A549 treated with GW870086 at 1 μM for 4 hours (cell line): ENCODE data around the gene ZNF586. TPM values are rescaled to one million over a fixed set of nuclear protein-coding genes. Genes with fewer than 3 reads are reported as not detected.

Experiments
- total RNA-seq: library from RNA; stranded (reverse); fragments of 200-300 nt; extraction: Qiagen RNA extraction; gene quantifications from 5 replicates; pipeline ENCODE4 v1.2.3, GENCODE V29; 2022; ENCODE audit warnings: low read depth

ZNF586 gene
- 5.1 to 7.2 TPM (median 6.6 TPM) in 5 replicates for total RNA-seq

GRCh38 chr19:57769345-57770131 is at the start of gene ZNF586:
ZNF586 (plus strand) TSS chr19:57769676; CDS start chr19:57769843, 167 bp downstream.

GRCh38 chr19:57746580-57747471 is 22.6 kb upstream of the ZNF586 start, which contains the start of gene ZNF776:
ZNF776 (plus strand) TSS chr19:57746815; CDS start chr19:57747059, 244 bp downstream.

GRCh38 chr19:57814505-57815246 is 45.2 kb downstream of the ZNF586 start, which contains the start of gene ZNF552:
ZNF552 (minus strand) TSS chr19:57814913; CDS start chr19:57814743, 170 bp downstream.

GRCh38 chr19:57830071-57830602 is 60.7 kb downstream of the ZNF586 start, which contains the start of gene ZNF587B:
ZNF587B (plus strand) TSS chr19:57830299; CDS start chr19:57830529, 230 bp downstream.

Other genes starting within 250 kb of the ZNF586 start
- 1.5 to 2.1 TPM (median 1.8 TPM) in 5 replicates for gene ZNF549, start 242.3 kb upstream of the ZNF586 start, total RNA-seq
- gene ZNF550, start 209.8 kb upstream of the ZNF586 start, total RNA-seq = 3.0 to 4.3 TPM (median 3.8 TPM) in 5 replicates
- gene ZNF416, start 190.8 kb upstream of the ZNF586 start, total RNA-seq = 3.4 to 5.5 TPM (median 4.7 TPM) in 5 replicates
- gene ZIK1, start 185.5 kb upstream of the ZNF586 start, total RNA-seq = not detected in 5 replicates
- gene ZNF530, start 169.8 kb upstream of the ZNF586 start, total RNA-seq = 4.2 to 5.6 TPM (median 4.8 TPM) in 5 replicates
- gene ZNF134, start 155.4 kb upstream of the ZNF586 start, total RNA-seq = 8.8 to 12.1 TPM (median 9.3 TPM) in 5 replicates
- 5.1 to 6.8 TPM (median 6.0 TPM) in 5 replicates for gene ZNF211, start 136.5 kb upstream of the ZNF586 start, total RNA-seq
- not detected in 5 replicates for gene ZSCAN4, start 100.7 kb upstream of the ZNF586 start, total RNA-seq
- gene ZNF551, start 87.7 kb upstream of the ZNF586 start, total RNA-seq = 4.8 to 5.6 TPM (median 5.0 TPM) in 5 replicates
- gene ZNF154, start 60.5 kb upstream of the ZNF586 start, total RNA-seq = not detected in 5 replicates
- 0.69 to 1.1 TPM (median 1.0 TPM) in 5 replicates for gene ZNF671, start 42.1 kb upstream of the ZNF586 start, total RNA-seq
- 5.0 to 7.4 TPM (median 5.3 TPM) in 5 replicates for gene ZNF776, start 22.9 kb upstream of the ZNF586 start, total RNA-seq
- gene ZNF552, start 45.2 kb downstream of the ZNF586 start, total RNA-seq = 4.0 to 6.7 TPM (median 5.4 TPM) in 5 replicates
- 6.8 to 9.3 TPM (median 8.4 TPM) in 5 replicates for gene ZNF587B, start 60.6 kb downstream of the ZNF586 start, total RNA-seq
- gene ZNF587, start 80.2 kb downstream of the ZNF586 start, total RNA-seq = 5.2 to 6.7 TPM (median 6.6 TPM) in 5 replicates
- gene ZNF814, start 119.4 kb downstream of the ZNF586 start, total RNA-seq = 1.4 to 4.4 TPM (median 2.6 TPM) in 5 replicates
- 2.8 to 4.6 TPM (median 4.2 TPM) in 5 replicates for gene ZNF417, start 146.9 kb downstream of the ZNF586 start, total RNA-seq
- gene ZNF418, start 165.7 kb downstream of the ZNF586 start, total RNA-seq = 0.70 to 1.8 TPM (median 1.1 TPM) in 5 replicates
- gene ZNF256, start 178.0 kb downstream of the ZNF586 start, total RNA-seq = 1.0 to 1.4 TPM (median 1.3 TPM) in 5 replicates
- not detected in 5 replicates for gene C19orf18, start 204.9 kb downstream of the ZNF586 start, total RNA-seq
- gene ZNF606, start 233.1 kb downstream of the ZNF586 start, total RNA-seq = 1.3 to 3.4 TPM (median 2.5 TPM) in 5 replicates